HepG2 (cell line): ENCODE data around the gene TOB1. TPM values are rescaled to one million over a fixed set of nuclear protein-coding genes. Genes with fewer than 3 reads are reported as not detected.

Experiments used
- BCL6 ChIP-seq: IDR thresholded peaks from 2 replicates; pipeline ENCODE4 v1.6.1; 2016; ENCODE audit warnings: missing genetic modification reagents, missing compliant biosample characterization
- GATA4 ChIP-seq: sonication (generic); IDR thresholded peaks from 2 replicates; pipeline ENCODE4 v1.6.1; 2016; ENCODE audit warnings: antibody characterized with exemption, low read depth, borderline replicate concordance
- HNF4A ChIP-seq: sonication (generic); formaldehyde crosslinking; IDR thresholded peaks from 2 replicates; pipeline ENCODE4 v1.4.0; 2020; ENCODE audit warnings: missing genetic modification reagents
- HNRNPL ChIP-seq: fragments of 200-400 bp; formaldehyde crosslinking; IDR thresholded peaks from 2 replicates; pipeline ENCODE4 v1.6.1; 2017; ENCODE audit warnings: mild to moderate bottlenecking, low read depth, low read length
- KMT2B ChIP-seq: IDR thresholded peaks from 2 replicates; pipeline ENCODE4 v1.6.1; 2016; ENCODE audit warnings: missing genetic modification reagents, missing compliant biosample characterization
- MEIS1 ChIP-seq: sonication (generic); formaldehyde crosslinking; IDR thresholded peaks from 2 replicates; pipeline ENCODE4 v1.9.0; 2021; ENCODE audit warnings: mild to moderate bottlenecking, missing genetic modification reagents, moderate library complexity, borderline replicate concordance
- MTF2 ChIP-seq: sonication (generic); formaldehyde crosslinking; IDR thresholded peaks from 2 replicates; pipeline ENCODE4 v1.5.0; 2020; ENCODE audit warnings: missing genetic modification reagents, borderline replicate concordance
- NR2F6 ChIP-seq, 2 experiments: IDR thresholded peaks; 2 replicates each; pipeline ENCODE4 v1.6.1; 2016; ENCODE audit warnings: antibody characterized with exemption in 1 of 2, mild to moderate bottlenecking in 1 of 2
- NRL ChIP-seq: sonication (generic); formaldehyde crosslinking; IDR thresholded peaks from 2 replicates; pipeline ENCODE4 v1.5.0; 2020; ENCODE audit warnings: missing genetic modification reagents, mild to moderate bottlenecking, moderate library complexity, borderline replicate concordance
- RAD21 ChIP-seq: fragments of 450-650 bp; formaldehyde crosslinking; IDR thresholded peaks from 2 replicates; pipeline ENCODE4 v1.5.0; 2020; ENCODE audit warnings: mild to moderate bottlenecking
- RARA ChIP-seq: IDR thresholded peaks from 2 replicates; pipeline ENCODE4 v1.6.1; 2016; ENCODE audit warnings: missing genetic modification reagents, missing compliant biosample characterization
- SUZ12 ChIP-seq: fragments of 150-350 bp; IDR thresholded peaks from 2 replicates; pipeline ENCODE4 v1.6.1; 2014; ENCODE audit warnings: low read depth, low read length
- YEATS2 ChIP-seq: sonication (generic); formaldehyde crosslinking; IDR thresholded peaks from 2 replicates; pipeline ENCODE4 v1.4.0; 2020; ENCODE audit warnings: missing genetic modification reagents, borderline replicate concordance
- ZBED4 ChIP-seq: sonication (generic); formaldehyde crosslinking; IDR thresholded peaks from 2 replicates; pipeline ENCODE4 v1.4.0; 2020; ENCODE audit warnings: missing genetic modification reagents, borderline replicate concordance
- ZBTB38 ChIP-seq: sonication (generic); formaldehyde crosslinking; IDR thresholded peaks from 2 replicates; pipeline ENCODE4 v1.5.1; 2020; ENCODE audit warnings: mild to moderate bottlenecking, missing genetic modification reagents
- ZBTB46 ChIP-seq: sonication (generic); formaldehyde crosslinking; IDR thresholded peaks from 2 replicates; pipeline ENCODE4 v1.4.0; 2020; ENCODE audit warnings: mild to moderate bottlenecking, missing genetic modification reagents, borderline replicate concordance
- ZNF484 ChIP-seq: sonication (generic); formaldehyde crosslinking; IDR thresholded peaks from 2 replicates; pipeline ENCODE4 v1.5.1; 2020; ENCODE audit warnings: mild to moderate bottlenecking, low read depth, missing genetic modification reagents, borderline replicate concordance
- ZNF557 ChIP-seq: sonication (generic); formaldehyde crosslinking; IDR thresholded peaks from 2 replicates; pipeline ENCODE4 v1.4.0; 2020; ENCODE audit warnings: missing genetic modification reagents
- ZNF766 ChIP-seq: sonication (generic); formaldehyde crosslinking; IDR thresholded peaks from 2 replicates; pipeline ENCODE4 v1.5.0; 2020; ENCODE audit warnings: missing genetic modification reagents, borderline replicate concordance
- ZNF777 ChIP-seq: sonication (generic); formaldehyde crosslinking; IDR thresholded peaks from 2 replicates; pipeline ENCODE4 v1.4.0; 2020; ENCODE audit warnings: missing genetic modification reagents
- ZSCAN22 ChIP-seq: sonication (generic); formaldehyde crosslinking; IDR thresholded peaks from 2 replicates; pipeline ENCODE4 v1.4.0; 2020; ENCODE audit warnings: mild to moderate bottlenecking, missing genetic modification reagents
- ZSCAN31 ChIP-seq: sonication (generic); formaldehyde crosslinking; IDR thresholded peaks from 2 replicates; pipeline ENCODE4 v1.5.0; 2020; ENCODE audit warnings: low read depth, mild to moderate bottlenecking, missing genetic modification reagents
- polyA plus RNA-seq, 8 experiments: library from polyadenylated mRNA; depleted of rRNA in 3 of 8; stranded (reverse) in 7 of 8; unstranded in 1 of 8; fragments of >200 nt; fragmentation: Illumina TruSeq in 4 of 8; extraction: Trizol in 4 of 8; gene quantifications; 2 replicates each; pipeline versions ENCODE4 v1.2.1 to v1.2.3, GENCODE V29; 2011 to 2016; ENCODE audit warnings: low read depth in 4 of 8, missing spikeins in 1 of 8, mixed read lengths in 1 of 8; ENCODE audit not compliant: insufficient read depth in 1 of 8
- total RNA-seq, 5 experiments: library from RNA; depleted of rRNA; stranded (reverse); fragments of >200 nt; fragmentation: Illumina TruSeq; extraction: Trizol; gene quantifications; 2 replicates each; pipeline ENCODE4 v1.2.3, GENCODE V29; 2016; ENCODE audit warnings: low read depth in 1 of 5
- TF ChIP-seq, protein P1 (sequence below): sonication (generic); formaldehyde crosslinking; IDR thresholded peaks from 2 replicates; pipeline ENCODE4 v1.5.0; 2020; ENCODE audit warnings: missing genetic modification reagents

TOB1 gene
- total and polyA plus RNA-seq, 2 of the 13 experiments (the other 11 are each of a cell fraction or from before 2014, with no cell fraction given): 21.9 to 57.7 TPM

DNA sequence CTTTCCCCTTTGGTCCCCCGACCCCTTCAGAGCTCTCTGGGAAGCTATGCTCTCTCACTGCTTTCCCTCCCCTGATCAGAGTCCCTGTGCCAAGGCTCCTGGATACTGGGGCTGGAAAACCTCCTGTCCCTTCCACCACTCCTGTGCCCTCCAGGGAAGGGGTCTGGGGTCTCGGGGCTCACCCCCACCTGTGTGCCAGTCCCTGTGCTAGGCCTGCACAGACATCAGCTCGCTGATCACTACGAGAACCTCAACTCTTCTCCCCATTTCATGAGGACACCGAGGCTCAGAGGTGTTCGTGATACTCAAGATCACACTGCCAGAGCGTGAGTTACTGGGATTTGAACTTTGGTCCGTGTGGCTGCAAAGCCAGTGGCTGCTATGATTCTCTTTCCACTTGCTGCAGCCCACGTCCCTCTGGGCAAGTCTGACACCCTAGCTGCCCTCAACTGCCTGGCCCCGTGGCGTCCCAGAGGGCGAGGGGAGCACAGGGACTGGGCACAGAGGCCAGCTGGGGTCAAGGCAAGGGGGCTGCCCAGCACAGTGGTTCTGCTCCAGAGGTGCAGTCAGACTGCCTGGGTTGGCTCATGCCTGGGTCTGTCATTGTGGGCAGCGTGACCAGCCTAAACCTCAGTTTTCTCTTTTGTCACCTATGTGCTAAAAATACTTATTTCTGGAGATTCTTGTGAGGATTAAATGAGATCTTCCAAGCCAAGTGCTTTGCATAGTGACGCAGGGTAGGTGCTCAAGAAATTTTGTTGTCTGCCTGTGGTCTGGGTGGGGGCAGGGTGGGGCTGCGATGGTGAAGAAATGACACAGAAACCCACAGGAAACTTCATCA is 43.8 kb upstream of the TOB1 start (continued):
- TF ChIP-seq, protein P1, sequence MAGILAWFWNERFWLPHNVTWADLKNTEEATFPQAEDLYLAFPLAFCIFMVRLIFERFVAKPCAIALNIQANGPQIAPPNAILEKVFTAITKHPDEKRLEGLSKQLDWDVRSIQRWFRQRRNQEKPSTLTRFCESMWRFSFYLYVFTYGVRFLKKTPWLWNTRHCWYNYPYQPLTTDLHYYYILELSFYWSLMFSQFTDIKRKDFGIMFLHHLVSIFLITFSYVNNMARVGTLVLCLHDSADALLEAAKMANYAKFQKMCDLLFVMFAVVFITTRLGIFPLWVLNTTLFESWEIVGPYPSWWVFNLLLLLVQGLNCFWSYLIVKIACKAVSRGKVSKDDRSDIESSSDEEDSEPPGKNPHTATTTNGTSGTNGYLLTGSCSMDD: 0 out of 2 replicates have a peak, but pooled peaks have one; percentile 19
- TF ChIP-seq KMT2B (peak; percentile 14; the same call in 1 of the 2 replicates), HNRNPL (peak; percentile 92), MEIS1 (CRISPR knock-in tag) (peak; percentile 89), YEATS2 (peak; percentile 27; the same call in 1 of the 2 replicates), ZNF484 (CRISPR knock-in tag) (0 out of 2 replicates have a peak, but pooled peaks have one; percentile 92), NR2F6 (IDR thresholded peaks at IDR 0.05) (no peak), NR2F6 (CRISPR knock-in tag; IDR thresholded peaks at IDR 0.05) (peak; percentile 86), MTF2 (CRISPR knock-in tag) (no peak; the same call in 1 of the 2 replicates), ZSCAN31 (peak; percentile 32; the same call in 1 of the 2 replicates), RAD21 (CRISPR knock-in tag) (no peak), BCL6 (CRISPR knock-in tag) (peak; percentile 49; the same call in 1 of the 2 replicates), ZBTB46 (CRISPR knock-in tag) (peak; percentile 76; the same call in 1 of the 2 replicates), RARA (CRISPR knock-in tag) (peak; percentile 61), HNF4A (CRISPR knock-in tag) (peak; percentile 98), ZBED4 (CRISPR knock-in tag) (peak; percentile 65; the same call in 1 of the 2 replicates), GATA4 (no peak), ZNF777 (CRISPR knock-in tag) (no peak), SUZ12 (no peak), ZNF557 (CRISPR knock-in tag) (0 out of 2 replicates have a peak, but pooled peaks have one; percentile 35), ZBTB38 (CRISPR knock-in tag) (peak; percentile 83), ZNF766 (CRISPR knock-in tag) (peak; percentile 86; the same call in 1 of the 2 replicates), NRL (CRISPR knock-in tag) (peak; percentile 49; the same call in 1 of the 2 replicates), ZSCAN22 (CRISPR knock-in tag) (peak; percentile 65; the same call in 1 of the 2 replicates)
